ENCODE data around the gene TSC22D2. TPM values are rescaled to one million over a fixed set of nuclear protein-coding genes. Genes with fewer than 3 reads are reported as not detected.

TSC22D2 gene
- total RNA-seq, 3 donors from 2014 or later, result 12.1 to 19.8 (median 16.5) TPM

GRCh38 chr3:150503402-150504099 lies 95.5 kb downstream of the TSC22D2 start:
- no peak overlapping the region for H3K27ac ChIP-seq
- no peaks in the 10 kb centered on the region for H3K27me3 ChIP-seq
- no peaks in the 10 kb centered on the region for H3K4me1 ChIP-seq
- intact Hi-C loops (cut with DNase I; ENCODE audit: low total_unique reads), result no loop called here
- DNase-seq (ENCODE audit: low spot score in 2 of 2), result no peak
- peaks cover 0 to 7% of the 10 kb centered on the region in 2 donors for H3K9me3 ChIP-seq
- no peak for TF ChIP-seq POLR2AphosphoS5 (IDR thresholded peaks at IDR 0.05)
- TF ChIP-seq POLR2A (IDR thresholded peaks at IDR 0.05), result no peak
- TF ChIP-seq CTCF (IDR thresholded peaks at IDR 0.05), result no peak
- no peaks in the 10 kb centered on the region for H3K36me3 ChIP-seq
- no peak overlapping the region for H3K4me3 ChIP-seq

- H3K36me3 ChIP-seq, result no peaks in the 10 kb centered on the region
- TF ChIP-seq POLR2A (IDR thresholded peaks at IDR 0.05) (no peak), POLR2AphosphoS5 (IDR thresholded peaks at IDR 0.05) (no peak), CTCF (IDR thresholded peaks at IDR 0.05) (no peak)
- intact Hi-C loops (cut with DNase I; ENCODE audit: low total_unique reads), result no loop called here
Observed at GRCh38 chr3:150504483-150504882, 96.4 kb downstream of the TSC22D2 start.

GRCh38 chr3:150508401-150508800 lies 100.3 kb downstream of the TSC22D2 start:
- intact Hi-C loops (cut with DNase I; ENCODE audit: low total_unique reads), result no loop called here
- Histone ChIP-seq H3K27ac (no peak overlapping the region), H3K27me3 (no peaks in the 10 kb centered on the region), H3K4me3 (no peak overlapping the region), H3K4me1 (no peaks in the 10 kb centered on the region), H3K9me3 (no peaks in the 10 kb centered on the region), H3K36me3 (no peaks in the 10 kb centered on the region)
- TF ChIP-seq CTCF (IDR thresholded peaks at IDR 0.05) (no peak), POLR2AphosphoS5 (IDR thresholded peaks at IDR 0.05) (no peak), POLR2A (IDR thresholded peaks at IDR 0.05) (no peak)
- no peak for DNase-seq (ENCODE audit: low spot score in 2 of 2)

More at GRCh38 chr3:150504483-150504882, 96.4 kb downstream of the TSC22D2 start:
- Histone ChIP-seq H3K27ac (no peak overlapping the region), H3K4me1 (no peaks in the 10 kb centered on the region), H3K27me3 (no peaks in the 10 kb centered on the region), H3K4me3 (no peak overlapping the region), H3K9me3 (peaks cover 0 to 7% of the 10 kb centered on the region in 2 donors)
- no peak for DNase-seq (ENCODE audit: low spot score in 2 of 2)

- DNase-seq (ENCODE audit: low spot score in 2 of 2), result no peak
- Histone ChIP-seq H3K27ac (no peak overlapping the region), H3K36me3 (no peaks in the 10 kb centered on the region), H3K27me3 (no peaks in the 10 kb centered on the region), H3K4me1 (no peaks in the 10 kb centered on the region), H3K9me3 (no peaks in the 10 kb centered on the region), H3K4me3 (no peak overlapping the region)
- TF ChIP-seq POLR2A (IDR thresholded peaks at IDR 0.05), result no peak
- intact Hi-C loops (cut with DNase I; ENCODE audit: low total_unique reads), result no loop called here
Observed at GRCh38 chr3:150509780-150510179, 101.7 kb downstream of the TSC22D2 start.

GRCh38 chr3:150511122-150511821 lies 103.2 kb downstream of the TSC22D2 start:
- DNase-seq (ENCODE audit: low spot score in 2 of 2), result no peak
- TF ChIP-seq POLR2A (IDR thresholded peaks at IDR 0.05), result no peak
- TF ChIP-seq POLR2AphosphoS5 (IDR thresholded peaks at IDR 0.05), result no peak
- TF ChIP-seq CTCF (IDR thresholded peaks at IDR 0.05), result no peak
- H3K4me3 ChIP-seq, result no peak overlapping the region
- H3K9me3 ChIP-seq, result no peaks in the 10 kb centered on the region
- H3K27ac ChIP-seq, result no peak overlapping the region
- intact Hi-C loops (cut with DNase I; ENCODE audit: low total_unique reads), result no loop called here
- H3K36me3 ChIP-seq, result no peaks in the 10 kb centered on the region
- H3K27me3 ChIP-seq, result no peaks in the 10 kb centered on the region
- no peaks in the 10 kb centered on the region for H3K4me1 ChIP-seq

All from breast epithelium (tissue), 4 donors.